ENCODE measurements around the gene MS4A8. TPM values are rescaled to one million over a fixed set of nuclear protein-coding genes. Genes with fewer than 3 reads are reported as not detected.
"Not testable (repeated sequence)": the region's sequence is repeated elsewhere in the genome, so short reads cannot be mapped to it uniquely, and the experiment has no call there.

Gene MS4A8
- polyA plus RNA-seq, 6 donors from 2014 or later, result not detected

DNA sequence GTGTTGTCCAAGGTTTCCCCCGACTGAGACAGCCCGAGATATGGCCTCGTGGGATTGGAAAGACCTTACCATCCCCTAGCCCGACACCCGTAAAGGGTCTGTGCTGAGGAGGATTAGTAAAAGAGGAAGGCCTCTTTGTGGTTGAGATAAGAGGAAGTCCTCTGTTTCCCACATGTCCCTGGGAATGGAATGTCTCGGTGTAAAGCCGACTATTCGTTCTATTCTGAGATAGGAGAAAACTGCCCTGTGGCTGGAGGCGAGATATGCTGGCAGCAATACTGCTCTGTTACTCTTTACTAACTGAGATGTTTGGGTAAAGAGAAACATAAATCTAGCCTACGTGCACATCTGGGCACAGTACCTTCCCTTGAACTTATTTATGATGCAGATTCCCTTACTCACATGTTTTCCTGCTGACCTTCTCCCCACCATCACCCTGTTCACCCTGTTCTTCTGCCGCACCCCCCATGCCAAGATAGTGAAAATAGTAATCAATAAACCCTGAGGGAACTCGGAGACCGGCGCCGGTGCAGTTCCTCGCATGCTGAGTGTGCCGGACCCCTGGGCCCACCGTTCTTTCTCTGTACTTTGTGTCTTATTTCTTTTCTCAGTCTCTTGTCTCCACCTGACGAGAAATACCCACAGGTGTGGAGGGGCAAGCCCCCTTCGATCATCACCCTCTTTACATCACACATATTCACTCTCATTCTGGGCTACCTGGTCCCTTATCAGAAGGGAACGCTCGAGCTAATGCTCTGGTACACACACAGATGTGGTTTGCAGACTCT is 60.2 kb downstream of the MS4A8 start:
- H3K4me1 Mint-ChIP-seq, result peaks cover 33 to 40% (median 34%) of the 10 kb centered on the region in 3 donors
- DNase-seq, H3K9me3 Mint-ChIP-seq: not testable (repeated sequence)

DNA sequence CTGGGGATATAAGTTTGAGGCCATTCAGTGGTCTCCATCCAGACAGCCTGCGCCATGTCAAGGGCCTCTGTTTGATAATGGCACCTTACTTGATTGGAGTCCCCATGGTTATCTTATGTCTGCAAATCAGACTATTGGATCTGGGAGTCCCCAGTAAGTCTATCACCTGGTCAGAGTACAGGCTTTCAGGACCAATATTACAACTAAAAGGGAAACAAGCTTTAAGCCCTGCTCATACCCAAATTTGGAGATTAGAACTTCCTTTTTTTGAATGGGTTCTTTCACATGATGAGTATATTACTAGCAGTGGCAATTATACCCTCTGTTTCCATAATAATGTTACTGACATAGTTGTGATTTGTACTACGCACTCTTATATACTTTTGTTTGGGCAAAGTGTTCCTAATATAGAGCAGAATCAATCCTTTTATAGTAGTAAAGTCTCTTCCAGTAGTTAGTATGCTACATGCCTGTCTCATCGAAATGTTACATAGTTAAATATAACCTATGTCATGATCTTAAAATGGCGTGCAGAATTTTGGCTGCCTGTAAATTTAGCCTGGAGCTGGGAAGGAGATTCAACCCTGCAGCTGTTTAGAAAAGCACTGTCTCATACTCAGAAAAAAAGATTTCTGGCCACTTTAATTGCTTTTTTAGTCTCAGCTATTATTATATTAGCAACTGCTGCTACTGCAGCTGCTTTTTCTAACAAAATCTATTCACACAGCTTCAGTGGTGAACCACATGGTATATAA is 62.2 kb downstream of the MS4A8 start:
- no peaks in the 10 kb centered on the region for H3K9me3 Mint-ChIP-seq

More for the DNA sequence above, 60.2 kb downstream of the MS4A8 start:
- peak overlapping the region in 1 of 6 donors; percentile 58 for H3K27ac Mint-ChIP-seq
- H3K36me3 Mint-ChIP-seq; ATAC-seq (ENCODE audit: low read depth in 2 of 2): not testable (repeated sequence)
- H3K27me3 Mint-ChIP-seq, result peaks cover 5 to 29% (median 15%) of the 10 kb centered on the region in 3 donors
- H3K4me3 Mint-ChIP-seq, result peak overlapping the region in 1 of 8 donors; percentile 69

DNA sequence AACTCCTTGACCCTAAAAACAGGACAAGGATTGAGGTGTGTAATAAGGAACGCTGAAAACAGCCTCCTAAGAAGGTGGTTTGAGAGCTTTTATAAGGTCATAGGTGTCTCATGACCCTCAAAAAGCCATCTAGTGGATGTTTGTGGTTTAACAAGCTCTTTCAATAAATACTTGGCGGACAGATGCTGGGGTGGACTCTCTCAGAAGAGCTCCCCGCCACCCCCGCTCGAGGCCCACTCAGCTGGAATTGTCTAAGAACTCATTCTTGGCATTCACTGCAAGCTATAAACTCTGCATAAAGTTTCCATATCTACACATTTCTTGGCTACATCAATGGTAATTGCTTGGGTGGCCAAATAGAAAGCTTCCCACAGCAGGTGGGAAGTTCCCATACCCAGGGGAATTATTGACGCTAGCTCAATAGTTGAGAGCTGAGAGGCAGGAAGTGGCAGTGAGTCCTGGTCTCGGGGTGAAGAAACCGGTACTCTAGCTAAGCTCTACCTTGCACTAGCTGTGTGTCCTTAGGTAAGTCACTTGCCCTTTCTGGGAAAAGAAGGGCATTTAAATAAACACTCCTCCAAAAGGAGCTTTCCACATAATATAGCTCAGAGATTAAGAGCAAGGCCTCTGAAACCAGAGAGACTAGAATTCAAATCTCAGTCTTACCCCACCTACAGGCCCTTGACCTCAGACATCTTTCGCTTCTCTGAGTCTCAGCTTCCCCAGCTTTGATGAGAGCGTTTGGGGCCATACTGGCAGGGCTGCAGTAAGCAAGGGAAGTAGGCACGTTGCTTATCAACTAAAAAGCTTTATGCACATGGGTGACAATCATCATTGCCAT is 63.7 kb downstream of the MS4A8 start:
- H3K4me3 Mint-ChIP-seq, result peak overlapping the region in 3 of 8 donors; percentile 43 to 73 (median 61)
- peaks cover 33 to 40% (median 34%) of the 10 kb centered on the region in 3 donors for H3K4me1 Mint-ChIP-seq
- H3K9me3 Mint-ChIP-seq, result peaks cover 0 to 4% (median 0%) of the 10 kb centered on the region in 7 donors
- peak overlapping the region in 5 of 6 donors; percentile 30 to 93 (median 56) for H3K27ac Mint-ChIP-seq
- ATAC-seq (ENCODE audit: low read depth in 2 of 2), result peak; percentile 90
- DNase-seq, result peak; percentile 49
- H3K27me3 Mint-ChIP-seq, result peaks cover 14 to 38% (median 24%) of the 10 kb centered on the region in 3 donors
- no peaks in the 10 kb centered on the region for H3K36me3 Mint-ChIP-seq

More for the DNA sequence above, 62.2 kb downstream of the MS4A8 start:
- DNase-seq, result no peak
- Mint-ChIP-seq H3K27ac (peak overlapping the region; percentile 9 to 61 (median 14)), H3K4me1 (peaks cover 33 to 40% (median 34%) of the 10 kb centered on the region in 3 donors), H3K36me3 (no peaks in the 10 kb centered on the region), H3K4me3 (no peak overlapping the region), H3K27me3 (peaks cover 11 to 41% (median 16%) of the 10 kb centered on the region in 3 donors)
- ATAC-seq (ENCODE audit: low read depth in 2 of 2), result peak; percentile 25 to 39

DNA sequence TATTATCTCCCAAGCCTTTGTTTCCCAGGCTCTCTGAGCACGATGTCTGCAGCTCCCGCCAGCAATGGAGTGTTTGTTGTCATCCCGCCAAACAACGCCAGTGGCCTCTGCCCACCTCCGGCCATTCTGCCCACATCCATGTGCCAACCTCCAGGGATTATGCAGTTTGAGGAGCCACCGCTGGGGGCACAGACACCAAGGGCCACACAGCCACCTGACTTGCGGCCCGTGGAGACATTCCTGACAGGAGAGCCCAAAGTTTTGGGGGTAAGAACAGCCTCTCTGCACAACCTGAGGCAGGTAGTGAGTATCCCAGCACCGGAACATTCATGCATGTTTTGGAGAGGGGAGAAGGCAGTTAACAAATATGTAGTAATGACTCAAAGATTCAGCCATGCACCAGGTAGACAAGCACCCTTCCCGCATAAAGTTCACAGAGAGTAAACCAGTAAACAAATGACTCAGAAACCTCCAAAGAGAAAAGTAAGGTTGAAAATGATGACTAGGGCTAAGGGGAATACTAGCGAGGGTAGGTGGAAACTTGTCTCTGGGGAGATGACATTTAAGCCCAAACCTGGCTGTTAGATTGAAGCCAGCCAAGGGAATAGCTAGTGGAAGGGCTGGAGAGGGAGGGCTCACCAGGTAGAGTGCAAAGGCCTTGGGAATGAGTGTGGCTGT is 64.4 kb downstream of the MS4A8 start:
- peaks cover 19 to 34% (median 31%) of the 10 kb centered on the region in 3 donors for H3K27me3 Mint-ChIP-seq
- peaks cover 0 to 4% (median 0%) of the 10 kb centered on the region in 7 donors for H3K9me3 Mint-ChIP-seq
- H3K4me1 Mint-ChIP-seq, result peaks cover 33 to 40% (median 34%) of the 10 kb centered on the region in 3 donors
- H3K27ac Mint-ChIP-seq, result peak overlapping the region in 2 of 6 donors; percentile 56 to 93
- H3K4me3 Mint-ChIP-seq, result peak overlapping the region in 1 of 8 donors; percentile 73
- no peak for ATAC-seq (ENCODE audit: low read depth in 2 of 2)
- H3K36me3 Mint-ChIP-seq, result no peaks in the 10 kb centered on the region
- DNase-seq, result no peak

DNA sequence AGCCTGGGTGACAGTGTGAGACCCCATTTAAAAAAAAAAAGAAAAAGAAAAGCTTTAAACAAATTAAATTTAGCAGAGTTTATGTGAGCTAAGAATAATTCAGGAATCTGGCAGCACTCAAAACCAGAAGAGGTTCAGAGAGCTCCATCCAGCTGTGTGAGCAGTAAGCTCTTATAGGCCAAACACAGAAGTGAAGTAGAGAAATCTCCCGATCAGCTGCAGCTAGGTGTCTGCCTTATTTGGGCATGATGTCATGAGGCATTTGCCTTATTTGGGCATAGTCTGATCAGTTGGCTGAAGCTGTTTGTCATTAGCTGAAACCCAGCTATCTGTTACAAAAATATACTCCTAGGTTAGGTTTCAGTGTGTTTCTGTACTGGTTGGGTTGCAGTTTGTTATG is 65.5 kb downstream of the MS4A8 start:
- ATAC-seq (ENCODE audit: low read depth in 2 of 2), result no peak
- H3K4me3 Mint-ChIP-seq, result no peak overlapping the region
- H3K27ac Mint-ChIP-seq, result no peak overlapping the region
- peaks cover 19 to 35% (median 25%) of the 10 kb centered on the region in 3 donors for H3K27me3 Mint-ChIP-seq
- no peaks in the 10 kb centered on the region for H3K36me3 Mint-ChIP-seq
- peaks cover 25 to 32% (median 29%) of the 10 kb centered on the region in 3 donors for H3K4me1 Mint-ChIP-seq
- peaks cover 0 to 4% (median 0%) of the 10 kb centered on the region in 7 donors for H3K9me3 Mint-ChIP-seq
- no peak for DNase-seq

DNA sequence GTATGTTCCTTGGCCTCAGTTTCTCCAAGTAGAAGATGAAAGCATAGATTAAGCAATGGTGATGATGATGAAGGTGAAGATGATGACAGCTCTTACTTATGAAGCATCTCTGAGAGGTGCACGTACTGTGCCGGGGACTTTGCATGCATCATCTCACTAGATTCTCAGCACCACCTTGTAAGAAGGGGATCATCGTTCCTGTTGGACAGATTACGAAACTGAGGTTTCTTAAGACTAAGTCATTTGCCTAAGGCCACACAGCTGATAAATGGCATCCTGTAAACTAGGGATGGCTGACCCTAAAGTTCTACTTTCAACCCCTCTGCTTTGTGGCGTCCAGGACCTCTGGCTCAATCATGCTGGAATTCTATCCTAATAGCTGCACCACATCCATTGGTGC is 65.9 kb downstream of the MS4A8 start:
- Mint-ChIP-seq H3K4me3 (peak overlapping the region in 2 of 8 donors; percentile 2 to 48), H3K4me1 (peaks cover 24 to 29% (median 27%) of the 10 kb centered on the region in 3 donors), H3K27ac (no peak overlapping the region), H3K27me3 (peaks cover 19 to 32% (median 23%) of the 10 kb centered on the region in 3 donors), H3K36me3 (no peaks in the 10 kb centered on the region), H3K9me3 (peaks cover 0 to 4% (median 0%) of the 10 kb centered on the region in 7 donors)
- ATAC-seq (ENCODE audit: low read depth in 2 of 2), result no peak
- no peak for DNase-seq

Other genes with a start within 250 kb of the MS4A8 start
- gene MS4A1, start 243.8 kb upstream of the MS4A8 start, polyA plus RNA-seq (ENCODE audit: low read depth in 6 of 6), result 1,000 to 10,000 TPM in 1 of 6 donors, 100 to 1,000 TPM in 5; 910 to 1,188 (median 959) TPM
- not detected for gene MS4A12, start 206.8 kb upstream of the MS4A8 start, polyA plus RNA-seq (ENCODE audit: low read depth in 6 of 6)
- gene MS4A13, start 184.2 kb upstream of the MS4A8 start, polyA plus RNA-seq (ENCODE audit: low read depth in 6 of 6), result not detected
- not detected for gene MS4A18, start 25.1 kb downstream of the MS4A8 start, polyA plus RNA-seq (ENCODE audit: low read depth in 6 of 6)
- not detected for gene MS4A15, start 57.3 kb downstream of the MS4A8 start, polyA plus RNA-seq (ENCODE audit: low read depth in 6 of 6)
- gene MS4A10, start 85.7 kb downstream of the MS4A8 start, polyA plus RNA-seq (ENCODE audit: low read depth in 6 of 6), result not detected
- gene CCDC86, start 142.5 kb downstream of the MS4A8 start, polyA plus RNA-seq (ENCODE audit: low read depth in 6 of 6), result 10 to 100 TPM; 12.9 to 23.7 (median 14.7) TPM
- gene PTGDR2, start 156.3 kb downstream of the MS4A8 start, polyA plus RNA-seq (ENCODE audit: low read depth in 6 of 6), result not detected
- not detected for gene ZP1, start 167.9 kb downstream of the MS4A8 start, polyA plus RNA-seq (ENCODE audit: low read depth in 6 of 6)
- gene PRPF19, start 207.0 kb downstream of the MS4A8 start, polyA plus RNA-seq (ENCODE audit: low read depth in 6 of 6), result 10 to 100 TPM in 5 of 6 donors, 1 to 10 TPM in 1; 5.6 to 19.3 (median 15.6) TPM
- gene TMEM109, start 214.5 kb downstream of the MS4A8 start, polyA plus RNA-seq (ENCODE audit: low read depth in 6 of 6), result 100 to 1,000 TPM; 286 to 521 (median 315) TPM
- gene TMEM132A, start 224.8 kb downstream of the MS4A8 start, polyA plus RNA-seq (ENCODE audit: low read depth in 6 of 6), result 1 to 10 TPM in 1 of 6 donors, under 1 TPM in 3, not detected in 2; 0.23 to 1.2 (median 0.40) TPM

Measured in naive B cell (primary cell).